HG02973 (cell line): ENCODE measurements around the gene KBTBD13.

Source experiments
- ATAC-seq: cut with Tn5 transposase; IDR thresholded peaks from one replicate; pipeline ENCODE4 v1.9.1; 2021; ENCODE audit warnings: moderate library complexity; ENCODE audit not compliant: unreplicated experiment

KBTBD13 gene

DNA sequence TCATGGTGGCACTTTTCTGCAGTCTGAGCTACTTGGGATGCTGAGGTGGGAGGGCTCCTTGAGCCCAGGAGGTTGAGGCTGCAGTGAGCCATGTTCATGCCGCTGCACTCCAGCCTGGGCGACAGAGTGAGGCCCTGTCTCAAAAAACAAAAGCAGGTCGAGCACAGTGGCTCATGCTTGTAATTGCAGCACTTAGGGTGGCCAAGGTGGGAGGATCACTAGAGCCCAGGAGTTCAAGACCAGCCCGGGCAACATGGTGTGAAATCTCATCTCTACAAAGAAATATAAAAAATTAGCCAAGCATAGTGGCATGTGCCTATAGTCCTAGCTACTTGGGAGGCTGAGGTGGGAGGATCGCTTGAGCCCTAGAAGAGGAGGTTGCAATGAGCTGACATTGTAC is 28.5 kb downstream of the KBTBD13 start:
- no peak for ATAC-seq

DNA sequence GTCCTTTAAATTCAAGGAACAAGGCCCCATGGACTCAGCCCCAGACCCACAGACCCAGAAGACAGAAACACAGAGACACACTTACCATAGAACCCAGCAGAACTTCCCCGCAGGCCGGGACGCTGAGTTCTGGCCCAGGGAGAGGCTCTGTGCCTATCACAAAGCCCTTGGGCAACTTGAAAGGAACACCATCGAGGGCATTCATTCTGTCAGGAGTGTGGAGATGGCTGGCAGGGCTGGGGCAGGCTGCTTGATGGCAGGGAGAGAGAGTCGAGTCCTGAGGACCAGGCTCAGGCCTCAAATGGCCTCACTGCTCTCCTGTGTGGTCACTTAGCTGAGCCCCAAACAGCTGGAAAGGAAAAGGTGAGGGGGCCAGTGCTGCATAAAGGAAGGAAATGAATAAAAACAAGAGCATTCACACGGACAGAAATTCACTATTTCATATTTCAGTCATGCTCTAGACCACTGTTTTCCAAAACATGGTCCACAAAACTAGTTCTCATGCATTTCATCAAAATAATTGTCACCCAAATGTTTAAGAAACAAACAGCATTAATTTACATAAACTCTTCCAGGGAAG is 29.6 kb downstream of the KBTBD13 start:
- ATAC-seq: no peak

DNA sequence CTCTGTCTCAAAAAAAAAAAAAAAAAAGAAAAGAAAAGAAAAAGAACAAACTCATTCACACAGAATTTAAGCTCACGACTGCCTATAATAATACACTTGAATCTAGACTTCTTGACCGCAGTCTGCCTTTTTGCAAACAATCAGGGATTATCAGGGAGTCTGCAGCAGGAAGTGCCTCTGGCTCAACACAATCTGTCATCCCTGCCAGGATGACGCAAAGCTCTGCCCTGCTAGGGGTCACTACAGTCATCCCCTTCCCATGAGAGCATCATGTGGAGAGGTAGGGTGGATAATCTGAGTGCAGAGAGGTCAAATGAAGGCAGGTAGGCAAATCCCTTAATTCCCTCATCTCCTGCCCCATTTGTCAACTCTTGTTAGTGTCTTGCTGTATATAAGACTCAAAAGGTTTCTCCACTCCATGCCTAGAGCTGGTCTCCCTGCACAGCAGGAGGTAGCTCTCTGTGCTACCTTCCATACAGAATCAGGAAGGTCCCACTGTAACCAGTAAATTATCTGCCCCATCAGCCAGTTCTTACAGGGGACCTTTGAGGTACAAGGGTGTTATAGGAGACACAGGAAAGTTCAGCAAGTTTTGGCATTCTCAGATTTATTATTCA is 34.2 kb downstream of the KBTBD13 start:
- no peak for ATAC-seq

DNA sequence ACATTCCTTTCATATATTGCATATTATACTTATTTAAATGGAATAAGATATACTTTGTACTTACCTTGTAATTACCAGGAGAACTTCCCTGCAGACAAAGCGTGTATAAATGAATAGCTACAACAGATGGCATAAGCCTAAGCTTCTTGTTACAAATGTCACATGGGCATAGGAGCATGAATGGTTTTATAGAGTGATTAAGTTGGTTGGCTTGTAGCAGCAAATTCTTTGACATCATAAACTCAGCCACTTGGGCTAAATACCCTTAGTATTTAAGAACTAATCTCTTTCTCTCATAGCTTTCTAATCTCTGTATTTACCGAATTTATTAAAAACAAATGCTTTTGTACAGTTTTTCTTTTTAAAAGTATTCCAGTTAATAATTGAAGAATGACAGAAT is 38.5 kb downstream of the KBTBD13 start, which contains the start of gene UBAP1L:
TSS of gene UBAP1L (minus strand) at position 115 of the 400 bp plus-strand sequence. CDS start 8,985 bp downstream, outside the sequence.
- no peak for ATAC-seq

DNA sequence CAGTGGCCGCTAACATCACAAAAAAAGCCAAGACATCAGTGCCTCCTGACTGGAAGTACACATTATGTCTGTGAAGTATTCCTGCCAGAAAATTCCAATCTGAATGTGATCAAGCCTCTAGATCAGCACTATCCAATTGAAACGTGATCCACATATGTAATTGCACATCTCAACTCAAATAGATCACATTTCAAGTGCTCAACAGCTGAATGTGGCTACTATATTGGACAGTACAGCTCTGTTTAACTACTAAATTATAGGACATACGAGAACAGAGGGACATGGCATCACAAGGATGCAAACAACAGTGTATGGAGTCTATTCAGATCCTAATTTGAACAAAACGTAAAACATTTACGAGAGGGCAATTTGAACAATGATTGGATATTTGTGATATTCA is 39.0 kb downstream of the KBTBD13 start:
- ATAC-seq: no peak
